Thymus (tissue), 11 donors: ENCODE measurements around the gene SEMA3G. TPM values are rescaled to one million over a fixed set of nuclear protein-coding genes. Genes with fewer than 3 reads are reported as not detected.

Experiments used
- DNase-seq, 9 donors: peaks; one replicate each; pipeline ENCODE4 v3.0.0-alpha.2; 2013; ENCODE audit warnings: low spot score in 9 of 9, low read depth in 6 of 9, missing footprints in 1 of 9
- H3K27ac ChIP-seq, 2 donors: one replicate each; pipeline ENCODE4 v1.5.1; 2013; ENCODE audit warnings: control low read depth in 1 of 2, low read depth in 1 of 2, low read length in 1 of 2, mild to moderate bottlenecking in 1 of 2, moderate library complexity in 1 of 2
- H3K27me3 ChIP-seq, 2 donors: one replicate each; pipeline ENCODE4 v1.5.1; 2013; ENCODE audit warnings: low read length in 1 of 2; ENCODE audit not compliant: control insufficient read depth in 2 of 2, insufficient read depth in 1 of 2
- H3K36me3 ChIP-seq, 2 donors: one replicate each; pipeline ENCODE4 v1.5.1; 2013; ENCODE audit warnings: low read length in 1 of 2, mild to moderate bottlenecking in 1 of 2, moderate library complexity in 1 of 2; ENCODE audit not compliant: control insufficient read depth in 2 of 2, insufficient read depth in 2 of 2
- H3K4me1 ChIP-seq, 2 donors: one replicate each; pipeline ENCODE4 v1.5.1; 2013; ENCODE audit warnings: low read length in 2 of 2; ENCODE audit not compliant: control insufficient read depth in 2 of 2, insufficient read depth in 2 of 2
- H3K4me3 ChIP-seq, 2 donors: one replicate each; pipeline ENCODE4 v1.5.1; 2013; ENCODE audit warnings: low read length in 2 of 2, control low read depth in 1 of 2, mild to moderate bottlenecking in 1 of 2
- H3K9me3 ChIP-seq, 2 donors: one replicate each; pipeline ENCODE4 v1.5.1; 2013; ENCODE audit warnings: low read length in 1 of 2, mild to moderate bottlenecking in 1 of 2; ENCODE audit not compliant: control insufficient read depth in 2 of 2, insufficient read depth in 1 of 2
- WGBS: extraction: QIAGEN DNeasy Blood & Tissue Kit; methylation state at CpG from one replicate; pipeline ENCODE4 v1.1.7; 2013; 5-methylcytosine and 5-hydroxymethylcytosine counted together
- polyA plus RNA-seq: library from polyadenylated mRNA; stranded (reverse); fragments of 200-250 nt; gene quantifications from one replicate; pipeline ENCODE4 v1.2.3, GENCODE V29; 2013
- total RNA-seq: library from RNA; stranded (reverse); fragments of 120-200 nt; gene quantifications from one replicate; pipeline ENCODE4 v1.2.4, GENCODE V29; 2013
- donor health status: healthy.

The SEMA3G gene
- total and polyA plus RNA-seq, 2 donors: 0.80 to 6.4 TPM

- Histone ChIP-seq H3K4me1 (peaks cover 18 to 38% of the 10 kb centered on the region in 2 donors), H3K4me3 (no peak overlapping the region), H3K36me3 (peaks cover 54 to 60% of the 10 kb centered on the region in 2 donors), H3K27ac (no peak overlapping the region), H3K9me3 (no peaks in the 10 kb centered on the region), H3K27me3 (no peaks in the 10 kb centered on the region)
- no peak for DNase-seq
- 97% methylated on average over 3 of the region's 3 CpGs for WGBS
These were observed 37.1 kb downstream of the SEMA3G start for GRCh38 chr3:52407779-52408178.

GRCh38 chr3:52406791-52407510, 38.0 kb downstream of the SEMA3G start:
- Histone ChIP-seq H3K36me3 (peaks cover 62 to 68% of the 10 kb centered on the region in 2 donors), H3K9me3 (no peaks in the 10 kb centered on the region), H3K4me1 (peaks cover 10 to 33% of the 10 kb centered on the region in 2 donors), H3K4me3 (no peak overlapping the region), H3K27ac (peak overlapping the region in 1 of 2 donors; percentile 31), H3K27me3 (no peaks in the 10 kb centered on the region)
- 98% methylated on average over 20 of the region's 20 CpGs for WGBS
- no peak for DNase-seq

GRCh38 chr3:52406231-52406661, 38.7 kb downstream of the SEMA3G start:
- 94% methylated on average over 11 of the region's 11 CpGs for WGBS
- DNase-seq: no peak
- Histone ChIP-seq H3K4me3 (no peak overlapping the region), H3K27ac (peak overlapping the region in 1 of 2 donors; percentile 15), H3K9me3 (no peaks in the 10 kb centered on the region), H3K4me1 (peaks cover 7 to 25% of the 10 kb centered on the region in 2 donors), H3K36me3 (peaks cover 69 to 75% of the 10 kb centered on the region in 2 donors), H3K27me3 (no peaks in the 10 kb centered on the region)

GRCh38 chr3:52405601-52406110, 39.2 kb downstream of the SEMA3G start:
- DNase-seq: no peak
- Histone ChIP-seq H3K27me3 (no peaks in the 10 kb centered on the region), H3K36me3 (peaks cover 75 to 81% of the 10 kb centered on the region in 2 donors), H3K9me3 (no peaks in the 10 kb centered on the region), H3K27ac (peak overlapping the region in 1 of 2 donors; percentile 15), H3K4me3 (no peak overlapping the region), H3K4me1 (peaks cover 7 to 20% of the 10 kb centered on the region in 2 donors)
- WGBS: 96% methylated on average over 4 of the region's 4 CpGs

- no peak for DNase-seq
- Histone ChIP-seq H3K36me3 (peaks cover 81 to 83% of the 10 kb centered on the region in 2 donors), H3K4me3 (no peak overlapping the region), H3K9me3 (no peaks in the 10 kb centered on the region), H3K27ac (no peak overlapping the region), H3K4me1 (peaks cover 7 to 20% of the 10 kb centered on the region in 2 donors), H3K27me3 (no peaks in the 10 kb centered on the region)
- 98% methylated on average over 6 of the region's 6 CpGs for WGBS
These were observed 39.8 kb downstream of the SEMA3G start for GRCh38 chr3:52405066-52405465.

DNA sequence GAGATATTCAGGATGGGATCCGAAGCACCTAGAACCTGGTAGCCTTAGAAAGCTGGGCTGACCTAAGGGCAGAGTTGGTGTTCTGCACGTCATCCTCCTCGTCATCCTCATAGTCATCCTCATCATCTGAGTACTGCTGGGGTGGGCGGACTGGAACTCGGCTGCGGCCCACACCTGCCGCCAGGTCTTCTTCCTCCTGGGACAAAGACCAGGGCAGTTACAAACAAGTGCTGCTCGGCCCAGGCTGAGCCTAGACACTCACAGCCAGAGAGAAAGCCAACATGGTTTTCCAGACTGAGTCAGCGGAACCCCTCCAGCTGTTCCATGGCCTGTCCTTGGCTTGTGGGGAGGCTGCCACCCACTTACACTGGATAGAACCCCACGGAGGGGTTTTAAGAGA, 40.5 kb downstream of the SEMA3G start:
- no peak for DNase-seq
- Histone ChIP-seq H3K9me3 (no peaks in the 10 kb centered on the region), H3K36me3 (peaks cover 88% of the 10 kb centered on the region in 2 donors), H3K4me1 (peaks cover 7 to 18% of the 10 kb centered on the region in 2 donors), H3K27ac (no peak overlapping the region), H3K4me3 (no peak overlapping the region), H3K27me3 (no peaks in the 10 kb centered on the region)
- over 99% methylated on average over 10 of the region's 10 CpGs for WGBS

DNA sequence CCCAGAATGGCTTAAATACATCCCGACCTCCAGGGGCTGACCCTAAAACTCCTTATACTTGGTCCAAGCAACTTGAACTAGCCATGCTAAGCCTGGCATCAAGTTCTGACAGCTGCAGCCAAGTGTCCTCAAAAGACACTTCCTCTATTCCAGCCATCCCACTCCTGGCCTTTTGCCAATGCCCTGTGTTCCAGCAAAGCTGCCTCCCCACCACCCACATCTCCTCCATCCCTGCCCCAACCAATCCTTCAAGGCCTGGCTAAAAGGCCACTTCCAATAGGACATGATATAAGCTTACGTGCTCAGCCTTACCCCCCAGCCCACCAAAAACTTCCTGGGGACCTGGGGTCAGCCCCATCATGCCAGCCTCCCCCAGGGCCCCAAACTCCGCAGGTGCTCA, 40.9 kb downstream of the SEMA3G start:
- peaks cover 89 to 93% of the 10 kb centered on the region in 2 donors for H3K36me3 ChIP-seq

GRCh38 chr3:52403271-52403841, 41.5 kb downstream of the SEMA3G start:
- no peaks in the 10 kb centered on the region for H3K9me3 ChIP-seq
- peaks cover 2 to 8% of the 10 kb centered on the region in 2 donors for H3K4me1 ChIP-seq
- H3K27me3 ChIP-seq: no peaks in the 10 kb centered on the region
- no peak overlapping the region for H3K4me3 ChIP-seq
- no peak for DNase-seq
- peaks cover 89 to 93% of the 10 kb centered on the region in 2 donors for H3K36me3 ChIP-seq
- H3K27ac ChIP-seq: no peak overlapping the region
- WGBS: 98% methylated on average over 19 of the region's 19 CpGs

More for the DNA sequence above, 40.9 kb downstream of the SEMA3G start:
- Histone ChIP-seq H3K4me1 (peaks cover 7 to 14% of the 10 kb centered on the region in 2 donors), H3K4me3 (no peak overlapping the region), H3K9me3 (no peaks in the 10 kb centered on the region), H3K27me3 (no peaks in the 10 kb centered on the region), H3K27ac (no peak overlapping the region)
- no peak for DNase-seq
- WGBS: 99% methylated on average over 3 of the region's 3 CpGs

DNA sequence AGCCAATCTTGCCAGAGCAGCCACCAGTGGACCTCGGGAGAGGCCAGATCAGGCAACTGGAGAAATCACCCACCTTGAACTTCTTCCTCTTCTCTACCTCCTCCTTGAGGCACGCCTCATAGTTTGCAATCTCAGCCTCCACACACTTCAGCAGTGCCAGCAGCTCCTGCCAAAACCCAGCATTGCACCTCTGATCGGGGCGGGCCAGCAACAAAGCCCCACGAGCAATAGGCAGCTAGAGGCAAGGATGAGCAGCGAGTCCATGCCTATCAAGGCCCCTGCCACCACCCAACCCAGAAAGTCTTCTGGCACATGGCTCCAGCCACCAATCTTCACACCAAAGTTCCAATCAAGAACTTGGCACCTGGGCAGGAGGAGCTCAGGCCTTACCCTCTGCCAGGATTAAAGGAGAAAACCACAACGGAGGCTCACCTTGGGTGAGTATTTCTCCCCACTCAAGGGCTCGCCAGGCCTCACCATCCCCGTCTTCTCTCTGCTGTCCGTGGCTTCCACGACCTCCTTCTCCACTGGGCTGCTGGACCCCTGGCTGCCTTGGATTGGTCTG, 42.1 kb downstream of the SEMA3G start:
- no peaks in the 10 kb centered on the region for H3K9me3 ChIP-seq
- no peak overlapping the region for H3K27ac ChIP-seq
- H3K27me3 ChIP-seq: no peaks in the 10 kb centered on the region
- H3K4me1 ChIP-seq: peaks cover 0 to 2% of the 10 kb centered on the region in 2 donors
- WGBS: 97% methylated on average over 11 of the region's 11 CpGs
- H3K36me3 ChIP-seq: peaks cover 85 to 87% of the 10 kb centered on the region in 2 donors
- no peak for DNase-seq
- H3K4me3 ChIP-seq: no peak overlapping the region
